ENCODE measurements around the gene UAP1. TPM values are rescaled to one million over a fixed set of nuclear protein-coding genes. Genes with fewer than 3 reads are reported as not detected.

UAP1 gene
- 10 to 100 TPM; 21.0 to 22.7 TPM for total RNA-seq

- Mint-ChIP-seq H3K36me3 (ENCODE audit: insufficient read depth in 2 of 2) (peaks cover under 1 to 6% of the 10 kb centered on the region in 2 donors), H3K4me3 (peak within 1 kb of the TSS; percentile 74 to 98), H3K9me3 (no peaks in the 10 kb centered on the region), H3K4me1 (ENCODE audit: low read depth) (peaks cover 50% of the 10 kb centered on the region), H3K27me3 (ENCODE audit: low read depth) (no peaks in the 10 kb centered on the region), H3K27ac (peak within 1 kb of the TSS; percentile 94)
- ATAC-seq (replicated peaks in 1 of 2) (peak; percentile 47 to 58), DNase-seq (peak in 1 of 2 donors; percentile 55)
Measured at GRCh38 chr1:162561616-162562469, at the start of gene UAP1. UAP1 (plus strand) TSS chr1:162561722; CDS start chr1:162566069, 4,347 bp downstream.

- Mint-ChIP-seq H3K27me3 (ENCODE audit: low read depth) (no peaks in the 10 kb centered on the region), H3K4me1 (ENCODE audit: low read depth) (no peaks in the 10 kb centered on the region), H3K27ac (no peak overlapping the region), H3K9me3 (no peaks in the 10 kb centered on the region), H3K36me3 (ENCODE audit: insufficient read depth in 2 of 2) (peaks cover 3 to 5% of the 10 kb centered on the region in 2 donors), H3K4me3 (no peak overlapping the region)
- DNase-seq = no peak
- ATAC-seq (replicated peaks in 1 of 2) = no peak
Measured at GRCh38 chr1:162527314-162527713, 34.2 kb upstream of the UAP1 start.

GRCh38 chr1:162530307-162530987 is 31.1 kb upstream of the UAP1 start:
- no peak overlapping the region for H3K27ac Mint-ChIP-seq
- H3K4me1 Mint-ChIP-seq (ENCODE audit: low read depth) = no peaks in the 10 kb centered on the region
- H3K4me3 Mint-ChIP-seq = no peak overlapping the region
- H3K9me3 Mint-ChIP-seq = no peaks in the 10 kb centered on the region
- H3K36me3 Mint-ChIP-seq (ENCODE audit: insufficient read depth in 2 of 2) = peaks cover 3% of the 10 kb centered on the region in 2 donors
- DNase-seq (no peak), ATAC-seq (replicated peaks in 1 of 2) (no peak)
- H3K27me3 Mint-ChIP-seq (ENCODE audit: low read depth) = no peaks in the 10 kb centered on the region

GRCh38 chr1:162530988-162531319 is 30.6 kb upstream of the UAP1 start:
- DNase-seq = no peak
- no peak overlapping the region for H3K27ac Mint-ChIP-seq
- no peaks in the 10 kb centered on the region for H3K4me1 Mint-ChIP-seq (ENCODE audit: low read depth)
- H3K27me3 Mint-ChIP-seq (ENCODE audit: low read depth) = no peaks in the 10 kb centered on the region
- ATAC-seq (replicated peaks in 1 of 2) = no peak
- no peaks in the 10 kb centered on the region for H3K9me3 Mint-ChIP-seq
- no peak overlapping the region for H3K4me3 Mint-ChIP-seq
- peaks cover 2 to 3% of the 10 kb centered on the region in 2 donors for H3K36me3 Mint-ChIP-seq (ENCODE audit: insufficient read depth in 2 of 2)

- ATAC-seq (replicated peaks in 1 of 2) = no peak
- Mint-ChIP-seq H3K36me3 (ENCODE audit: insufficient read depth in 2 of 2) (peaks cover 0 to 1% of the 10 kb centered on the region in 2 donors), H3K27ac (no peak overlapping the region), H3K9me3 (no peaks in the 10 kb centered on the region), H3K27me3 (ENCODE audit: low read depth) (no peaks in the 10 kb centered on the region), H3K4me1 (ENCODE audit: low read depth) (peaks cover 8% of the 10 kb centered on the region), H3K4me3 (no peak overlapping the region)
- DNase-seq = no peak
Measured at GRCh38 chr1:162535501-162535900, 26.0 kb upstream of the UAP1 start.

GRCh38 chr1:162536511-162536910 is 25.0 kb upstream of the UAP1 start:
- Mint-ChIP-seq H3K9me3 (peaks cover 1 to 3% of the 10 kb centered on the region in 2 donors), H3K4me3 (no peak overlapping the region), H3K27ac (peak overlapping the region; percentile 81), H3K4me1 (ENCODE audit: low read depth) (peaks cover 8% of the 10 kb centered on the region), H3K36me3 (ENCODE audit: insufficient read depth in 2 of 2) (peaks cover 3% of the 10 kb centered on the region in 2 donors), H3K27me3 (ENCODE audit: low read depth) (no peaks in the 10 kb centered on the region)
- peak in 1 of 2 donors; percentile 4 for DNase-seq
- ATAC-seq (replicated peaks in 1 of 2) = peak; percentile 58 to 69

GRCh38 chr1:162537216-162537615 is 24.3 kb upstream of the UAP1 start:
- ATAC-seq (replicated peaks in 1 of 2) = no peak
- no peak overlapping the region for H3K27ac Mint-ChIP-seq
- no peaks in the 10 kb centered on the region for H3K27me3 Mint-ChIP-seq (ENCODE audit: low read depth)

GRCh38 chr1:162538815-162539431 is 22.6 kb upstream of the UAP1 start:
- ATAC-seq (replicated peaks in 1 of 2) (peak; percentile 64 to 83), DNase-seq (no peak)
- Mint-ChIP-seq H3K9me3 (peaks cover 3 to 6% of the 10 kb centered on the region in 2 donors), H3K27ac (peak overlapping the region; percentile 31), H3K27me3 (ENCODE audit: low read depth) (no peaks in the 10 kb centered on the region), H3K4me3 (peak overlapping the region in 1 of 2 donors; percentile 7), H3K36me3 (ENCODE audit: insufficient read depth in 2 of 2) (peaks cover 1 to 10% of the 10 kb centered on the region in 2 donors), H3K4me1 (ENCODE audit: low read depth) (peaks cover 8% of the 10 kb centered on the region)

More at GRCh38 chr1:162537216-162537615, 24.3 kb upstream of the UAP1 start:
- Mint-ChIP-seq H3K9me3 (peaks cover 1 to 3% of the 10 kb centered on the region in 2 donors), H3K4me1 (ENCODE audit: low read depth) (peaks cover 8% of the 10 kb centered on the region), H3K36me3 (ENCODE audit: insufficient read depth in 2 of 2) (peaks cover 1 to 6% of the 10 kb centered on the region in 2 donors), H3K4me3 (no peak overlapping the region)
- no peak for DNase-seq

- no peak for DNase-seq
- Mint-ChIP-seq H3K27ac (no peak overlapping the region), H3K9me3 (peaks cover 3 to 6% of the 10 kb centered on the region in 2 donors), H3K4me1 (ENCODE audit: low read depth) (peaks cover 2% of the 10 kb centered on the region), H3K36me3 (ENCODE audit: insufficient read depth in 2 of 2) (peaks cover 1 to 10% of the 10 kb centered on the region in 2 donors), H3K4me3 (no peak overlapping the region), H3K27me3 (ENCODE audit: low read depth) (no peaks in the 10 kb centered on the region)
- ATAC-seq (replicated peaks in 1 of 2) = no peak
Measured at GRCh38 chr1:162541619-162542141, 19.8 kb upstream of the UAP1 start.

GRCh38 chr1:162543228-162543627 is 18.3 kb upstream of the UAP1 start:
- no peak for DNase-seq
- ATAC-seq (replicated peaks in 1 of 2) = no peak
- Mint-ChIP-seq H3K27ac (no peak overlapping the region), H3K27me3 (ENCODE audit: low read depth) (no peaks in the 10 kb centered on the region), H3K4me3 (no peak overlapping the region), H3K36me3 (ENCODE audit: insufficient read depth in 2 of 2) (peaks cover 1 to 10% of the 10 kb centered on the region in 2 donors), H3K9me3 (peaks cover 3 to 6% of the 10 kb centered on the region in 2 donors), H3K4me1 (ENCODE audit: low read depth) (no peaks in the 10 kb centered on the region)

- Mint-ChIP-seq H3K36me3 (ENCODE audit: insufficient read depth in 2 of 2) (peaks cover 0 to 2% of the 10 kb centered on the region in 2 donors), H3K9me3 (peaks cover 0 to 2% of the 10 kb centered on the region in 2 donors), H3K4me3 (no peak overlapping the region), H3K4me1 (ENCODE audit: low read depth) (no peaks in the 10 kb centered on the region), H3K27ac (no peak overlapping the region), H3K27me3 (ENCODE audit: low read depth) (no peaks in the 10 kb centered on the region)
- DNase-seq (no peak), ATAC-seq (replicated peaks in 1 of 2) (peak in 1 of 2 donors; percentile 49)
Measured at GRCh38 chr1:162548170-162548569, 13.4 kb upstream of the UAP1 start.

GRCh38 chr1:162549001-162549400 is 12.5 kb upstream of the UAP1 start:
- ATAC-seq (replicated peaks in 1 of 2) (no peak), DNase-seq (no peak)
- H3K36me3 Mint-ChIP-seq (ENCODE audit: insufficient read depth in 2 of 2) = no peaks in the 10 kb centered on the region
- H3K27me3 Mint-ChIP-seq (ENCODE audit: low read depth) = no peaks in the 10 kb centered on the region
- H3K4me3 Mint-ChIP-seq = no peak overlapping the region
- H3K4me1 Mint-ChIP-seq (ENCODE audit: low read depth) = no peaks in the 10 kb centered on the region
- H3K27ac Mint-ChIP-seq = no peak overlapping the region
- H3K9me3 Mint-ChIP-seq = no peaks in the 10 kb centered on the region

GRCh38 chr1:162550925-162551324 is 10.6 kb upstream of the UAP1 start:
- Mint-ChIP-seq H3K4me1 (ENCODE audit: low read depth) (no peaks in the 10 kb centered on the region), H3K9me3 (no peaks in the 10 kb centered on the region), H3K4me3 (no peak overlapping the region)

More at GRCh38 chr1:162550925-162551324, 10.6 kb upstream of the UAP1 start:
- no peak overlapping the region for H3K27ac Mint-ChIP-seq
- no peaks in the 10 kb centered on the region for H3K27me3 Mint-ChIP-seq (ENCODE audit: low read depth)
- no peaks in the 10 kb centered on the region for H3K36me3 Mint-ChIP-seq (ENCODE audit: insufficient read depth in 2 of 2)
- DNase-seq = no peak
- no peak for ATAC-seq (replicated peaks in 1 of 2)

Data from activated T-cell treated with anti-CD3 and anti-CD28 coated beads, Interleukin-2, amount 50 U/mL, for 72 hours (primary cell).